Gastrocnemius medialis (tissue), 4 donors: ENCODE data around the gene MED9. TPM values are rescaled to one million over a fixed set of nuclear protein-coding genes. Genes with fewer than 3 reads are reported as not detected.

Experiments
- ATAC-seq, 2 donors: fragments of 150-250 bp; one replicate each; pipeline ENCODE4 v1.9.1; 2016
- DNase-seq, 2 donors: peaks; one replicate each; pipeline ENCODE4 v3.0.0-alpha.2; 2019
- H3K27ac ChIP-seq, 4 donors: fragments of 200-600 bp; sonication (generic); 1 replicate in 1 of 4; 2 replicates in 3 of 4; pipeline ENCODE4 v1.5.1; 2016 to 2018; ENCODE audit warnings: mild to moderate bottlenecking in 2 of 4, moderate library complexity in 1 of 4
- H3K27me3 ChIP-seq, 3 donors: fragments of 200-600 bp; sonication (generic) in 2 of 3; 1 replicate in 1 of 3; 2 replicates in 2 of 3; pipeline versions ENCODE4 v1.5.1 to v1.6.0; 2016 to 2019; ENCODE audit warnings: mild to moderate bottlenecking in 1 of 3, moderate library complexity in 1 of 3
- H3K36me3 ChIP-seq, 2 donors: fragments of 200-600 bp; sonication (generic) in 1 of 2; one replicate each; pipeline ENCODE4 v1.5.1; 2017 to 2018
- H3K4me1 ChIP-seq, 2 donors: fragments of 200-600 bp; sonication (generic) in 1 of 2; one replicate each; pipeline ENCODE4 v1.5.1; 2016 to 2017; ENCODE audit warnings: mild to moderate bottlenecking in 2 of 2
- H3K4me3 ChIP-seq, 4 donors: fragments of 200-600 bp; sonication (generic) in 3 of 4; 1 replicate in 1 of 4; 2 replicates in 3 of 4; pipeline ENCODE4 v1.5.1; 2016 to 2019; ENCODE audit warnings: mild to moderate bottlenecking in 2 of 4
- H3K9me3 ChIP-seq, 3 donors: fragments of 200-600 bp; sonication (generic) in 2 of 3; 1 replicate in 1 of 3; 2 replicates in 2 of 3; pipeline ENCODE4 v1.5.1; 2016 to 2019
- CTCF ChIP-seq, 5 experiments: fragments of 450-650 bp in 3 of 5; fragments of 200-600 bp in 2 of 5; sonication (generic) in 2 of 5; IDR thresholded peaks in 4 of 5; conservative IDR thresholded peaks in 1 of 5; 1 replicate in 4 of 5; 2 replicates in 1 of 5; pipeline ENCODE4 v1.5.1; 2016 to 2019; ENCODE audit warnings: antibody characterized with exemption in 5 of 5, mild to moderate bottlenecking in 3 of 5, moderate library complexity in 3 of 5
- POLR2A ChIP-seq, 2 donors: fragments of 450-650 bp; IDR thresholded peaks; one replicate each; pipeline ENCODE4 v1.6.1; 2017; ENCODE audit warnings: antibody characterized with exemption in 2 of 2, mild to moderate bottlenecking in 2 of 2, moderate library complexity in 2 of 2
- in situ Hi-C, 4 donors: fragments of 200-750 bp; cut with MboI; loops; one replicate each; pipeline versions ENCODE4 v1.15.0 to v1.8.0; 2017; ENCODE audit warnings: low sequenced_read_pairs in 4 of 4
- intact Hi-C: fragments of 100-400 bp; cut with DNase I; formaldehyde crosslinking; loops from one replicate; pipeline ENCODE4 v1.15.1; 2023; ENCODE audit warnings: low total_unique reads
- total RNA-seq, 4 donors: library from RNA; depleted of rRNA; stranded (reverse); fragments of >200 nt; gene quantifications; one replicate each; pipeline versions ENCODE4 v1.1.0 to v1.2.3, GENCODE V29; 2016

Gene MED9
- total RNA-seq, 4 donors from 2014 or later = 20.4 to 33.7 (median 27.7) TPM

DNA sequence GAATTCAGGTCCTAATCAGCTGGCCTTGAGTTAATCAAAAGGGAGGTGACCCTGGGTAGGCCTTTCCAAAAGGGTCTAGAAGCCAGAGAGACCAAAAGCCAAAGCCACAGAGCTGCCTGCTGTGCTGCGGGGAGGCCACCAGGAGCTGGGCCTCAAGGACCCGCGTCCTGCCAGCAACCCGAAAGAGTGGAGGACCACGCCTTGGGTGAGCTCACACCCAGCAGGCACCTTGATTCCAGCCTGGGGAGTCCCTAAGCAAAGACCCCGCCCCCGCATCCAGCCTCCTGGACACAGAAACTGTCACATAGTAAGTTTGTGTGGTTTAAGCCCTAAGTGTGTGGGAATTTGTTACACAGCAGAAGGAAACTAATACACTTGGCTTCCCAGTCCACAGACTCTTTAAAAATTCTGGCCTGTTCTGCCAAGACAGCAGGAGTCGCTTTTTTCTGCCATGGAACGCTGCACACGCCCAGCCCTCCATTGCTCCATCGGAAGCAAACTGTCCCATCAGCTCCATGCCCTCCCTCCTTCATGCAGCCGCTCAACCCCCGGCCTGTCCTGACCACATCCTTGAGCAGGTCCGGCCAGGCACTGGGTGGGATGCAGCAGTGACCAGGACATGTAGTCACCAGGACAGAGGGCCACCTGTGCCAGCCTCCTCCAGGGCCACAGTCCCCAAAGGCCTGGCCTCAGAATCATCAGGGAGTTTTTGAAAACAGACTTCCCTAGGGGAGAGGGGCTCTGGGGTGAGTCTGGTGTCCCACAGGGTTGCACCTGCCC, 40.3 kb downstream of the MED9 start:
- Histone ChIP-seq H3K4me3 (no peak overlapping the region), H3K27ac (no peak overlapping the region), H3K4me1 (no peaks in the 10 kb centered on the region), H3K36me3 (no peaks in the 10 kb centered on the region), H3K9me3 (no peaks in the 10 kb centered on the region), H3K27me3 (no peaks in the 10 kb centered on the region)
- intact Hi-C loops (no loop called here), in situ Hi-C loops (no loop called here)
- DNase-seq = no peak
- TF ChIP-seq CTCF (IDR thresholded peaks at IDR 0.05 in 4 of 5, conservative IDR thresholded peaks at IDR 0.05 in 1 of 5) = no peak
- no peak for TF ChIP-seq POLR2A (IDR thresholded peaks at IDR 0.05)
- ATAC-seq = no peak

DNA sequence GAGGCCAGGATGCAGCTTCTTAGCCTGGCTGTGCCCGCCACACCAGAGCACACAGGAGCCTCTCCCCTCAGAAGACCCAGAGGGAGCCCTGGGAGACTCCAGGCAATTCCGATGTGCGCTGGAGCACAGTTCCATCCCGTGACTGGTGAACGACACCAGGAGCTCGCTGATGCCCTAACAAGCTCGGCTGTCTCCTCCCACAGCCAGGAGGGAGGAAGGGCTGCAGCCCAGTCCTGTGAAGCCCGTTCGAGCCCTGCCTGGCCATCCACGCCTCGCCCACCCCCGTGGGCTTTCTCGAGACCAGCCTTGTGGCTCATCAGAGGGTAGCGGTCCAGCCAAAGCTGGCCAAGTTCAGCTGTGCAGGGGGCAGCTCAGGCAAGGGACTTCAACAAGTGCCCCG, 41.2 kb downstream of the MED9 start:
- no peak for ATAC-seq
- Histone ChIP-seq H3K4me1 (no peaks in the 10 kb centered on the region), H3K4me3 (no peak overlapping the region), H3K9me3 (no peaks in the 10 kb centered on the region), H3K27me3 (no peaks in the 10 kb centered on the region), H3K27ac (no peak overlapping the region), H3K36me3 (no peaks in the 10 kb centered on the region)
- in situ Hi-C loops = no loop called here
- TF ChIP-seq POLR2A (IDR thresholded peaks at IDR 0.05) = no peak
- no peak for TF ChIP-seq CTCF (IDR thresholded peaks at IDR 0.05 in 4 of 5, conservative IDR thresholded peaks at IDR 0.05 in 1 of 5)
- DNase-seq = no peak
- intact Hi-C loops = no loop called here

DNA sequence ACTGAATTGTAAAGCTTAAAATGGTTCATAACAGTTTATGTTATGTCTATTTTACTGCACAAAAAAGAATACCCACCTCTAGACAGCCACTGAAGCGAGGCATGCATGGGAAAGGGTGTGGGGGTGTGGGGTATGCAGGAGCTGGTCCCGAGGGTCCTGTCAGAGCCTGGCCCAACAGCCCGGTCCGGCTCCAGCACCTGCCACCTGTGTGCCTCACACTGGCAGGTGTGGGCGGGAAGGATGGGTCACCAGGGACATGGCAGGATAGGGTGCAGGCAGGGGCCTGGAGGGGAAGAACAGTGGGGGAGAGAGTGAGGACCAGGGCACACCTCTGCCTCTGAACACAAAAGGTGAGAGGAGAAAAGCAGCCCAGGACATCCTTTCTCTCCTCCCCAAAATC, 42.2 kb downstream of the MED9 start:
- ATAC-seq (no peak), DNase-seq (no peak)
- no peaks in the 10 kb centered on the region for H3K4me1 ChIP-seq

DNA sequence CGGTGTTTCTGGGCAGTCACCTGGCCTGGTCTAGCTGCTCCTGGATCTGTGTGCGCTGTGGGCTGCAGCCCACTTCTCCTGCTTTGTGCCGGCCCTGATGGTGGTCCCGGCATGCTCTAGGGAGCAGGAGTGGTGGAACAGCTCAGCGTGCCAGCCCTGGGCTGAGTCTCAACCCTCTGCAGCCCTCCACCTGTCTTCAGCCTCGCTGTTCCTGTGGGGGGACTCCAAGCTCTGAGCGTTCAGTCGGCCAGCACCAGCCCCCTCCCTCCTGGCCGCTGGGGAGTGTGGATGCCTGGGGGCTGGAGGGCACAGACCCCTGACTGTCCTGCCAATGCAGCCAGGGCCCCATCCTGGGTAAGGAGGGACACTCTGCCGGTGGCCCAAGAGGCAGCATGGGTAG, 43.1 kb downstream of the MED9 start:
- TF ChIP-seq POLR2A (IDR thresholded peaks at IDR 0.05) (no peak), CTCF (IDR thresholded peaks at IDR 0.05 in 4 of 5, conservative IDR thresholded peaks at IDR 0.05 in 1 of 5) (no peak)
- H3K4me3 ChIP-seq = no peak overlapping the region
- intact Hi-C loops = no loop called here
- H3K4me1 ChIP-seq = no peaks in the 10 kb centered on the region
- H3K9me3 ChIP-seq = no peaks in the 10 kb centered on the region
- DNase-seq = no peak
- no peaks in the 10 kb centered on the region for H3K27me3 ChIP-seq
- no peak overlapping the region for H3K27ac ChIP-seq
- no peak for ATAC-seq
- no peaks in the 10 kb centered on the region for H3K36me3 ChIP-seq
- in situ Hi-C loops = no loop called here

More for the DNA sequence above, 42.2 kb downstream of the MED9 start:
- Histone ChIP-seq H3K27ac (no peak overlapping the region), H3K27me3 (no peaks in the 10 kb centered on the region), H3K36me3 (no peaks in the 10 kb centered on the region), H3K4me3 (no peak overlapping the region), H3K9me3 (no peaks in the 10 kb centered on the region)
- TF ChIP-seq CTCF (IDR thresholded peaks at IDR 0.05 in 4 of 5, conservative IDR thresholded peaks at IDR 0.05 in 1 of 5) = no peak
- TF ChIP-seq POLR2A (IDR thresholded peaks at IDR 0.05) = no peak
- in situ Hi-C loops = no loop called here
- intact Hi-C loops = no loop called here
